HEK293T (cell line): ENCODE results near the gene RPTOR.

Experiments used
- BHLHE40 ChIP-seq: fragments of 450-650 bp; IDR thresholded peaks from 2 replicates; pipeline ENCODE4 v1.6.1; 2016; ENCODE audit warnings: mild to moderate bottlenecking, moderate library complexity, borderline replicate concordance
- FOXM1 ChIP-seq: fragments of 450-650 bp; IDR thresholded peaks from 2 replicates; pipeline ENCODE4 v1.6.1; 2017; ENCODE audit warnings: mild to moderate bottlenecking, borderline replicate concordance
- L3MBTL2 ChIP-seq: fragments of 450-650 bp; conservative IDR thresholded peaks from 2 replicates; pipeline ENCODE4 v1.6.1; 2016; ENCODE audit warnings: mild to moderate bottlenecking
- LEF1 ChIP-seq: fragments of 450-650 bp; IDR thresholded peaks from 2 replicates; pipeline ENCODE4 v1.6.1; 2017; ENCODE audit warnings: mild to moderate bottlenecking, borderline replicate concordance
- TF ChIP-seq, protein P1 (sequence below): fragments of 450-650 bp; IDR thresholded peaks from 2 replicates; pipeline ENCODE4 v1.6.1; 2016

GRCh38 chr17:80837711-80838110 is 293.1 kb downstream of the RPTOR start:
- TF ChIP-seq L3MBTL2 (no peak), LEF1 (no peak), BHLHE40 (no peak), FOXM1 (no peak)
- TF ChIP-seq, protein P1, sequence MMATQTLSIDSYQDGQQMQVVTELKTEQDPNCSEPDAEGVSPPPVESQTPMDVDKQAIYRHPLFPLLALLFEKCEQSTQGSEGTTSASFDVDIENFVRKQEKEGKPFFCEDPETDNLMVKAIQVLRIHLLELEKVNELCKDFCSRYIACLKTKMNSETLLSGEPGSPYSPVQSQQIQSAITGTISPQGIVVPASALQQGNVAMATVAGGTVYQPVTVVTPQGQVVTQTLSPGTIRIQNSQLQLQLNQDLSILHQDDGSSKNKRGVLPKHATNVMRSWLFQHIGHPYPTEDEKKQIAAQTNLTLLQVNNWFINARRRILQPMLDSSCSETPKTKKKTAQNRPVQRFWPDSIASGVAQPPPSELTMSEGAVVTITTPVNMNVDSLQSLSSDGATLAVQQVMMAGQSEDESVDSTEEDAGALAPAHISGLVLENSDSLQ, result no peak
